GM23338 (cell line): ENCODE measurements around the gene SS18.

ENCODE experiments used
- CREB1 ChIP-seq: fragments of 250-450 bp; sonication (Bioruptor Pico); IDR thresholded peaks from 2 replicates; pipeline ENCODE4 v1.5.0; 2020; ENCODE audit warnings: low read depth, mild to moderate bottlenecking, moderate library complexity
- CTCF ChIP-seq, 2 experiments: fragments of 200-600 bp in 1 of 2; sonication (generic) in 1 of 2; conservative IDR thresholded peaks; 2 replicates each; pipeline versions ENCODE4 v1.5.1 to v1.6.1; 2016 to 2017; ENCODE audit warnings: antibody characterized with exemption in 2 of 2, low read depth in 2 of 2, mild to moderate bottlenecking in 2 of 2, moderate library complexity in 1 of 2
- EZH2 ChIP-seq: fragments of 200-600 bp; sonication (generic); IDR thresholded peaks from one replicate; pipeline ENCODE4 v1.8.0; 2017; ENCODE audit warnings: antibody characterized with exemption, mild to moderate bottlenecking, low read depth; ENCODE audit not compliant: unreplicated experiment
- EZH2phosphoT487 ChIP-seq: fragments of 200-600 bp; sonication (generic); IDR thresholded peaks from one replicate; pipeline ENCODE4 v1.8.1; 2018; ENCODE audit warnings: antibody characterized with exemption; ENCODE audit not compliant: unreplicated experiment
- JUNB ChIP-seq: IDR thresholded peaks from one replicate; pipeline ENCODE4 v1.6.1; 2016; ENCODE audit warnings: antibody characterized with exemption; ENCODE audit not compliant: unreplicated experiment
- NANOG ChIP-seq: IDR thresholded peaks from 2 replicates; pipeline ENCODE4 v1.6.1; 2016; ENCODE audit warnings: antibody characterized with exemption, borderline replicate concordance
- POLR2AphosphoS5 ChIP-seq: IDR thresholded peaks from 2 replicates; pipeline ENCODE4 v1.6.1; 2016; ENCODE audit warnings: antibody characterized with exemption, low read depth
- ZNF331 ChIP-seq: fragments of 250-450 bp; sonication (Bioruptor Pico); IDR thresholded peaks from 2 replicates; pipeline ENCODE4 v1.5.0; 2020; ENCODE audit warnings: low read depth, mild to moderate bottlenecking, moderate library complexity
- ZNF462 ChIP-seq: fragments of 250-450 bp; sonication (Bioruptor Pico); IDR thresholded peaks from 2 replicates; pipeline ENCODE4 v1.5.0; 2020; ENCODE audit warnings: mild to moderate bottlenecking, moderate library complexity

GRCh38 chr18:26082475-26082874 is 7.9 kb downstream of the SS18 start:
- no peak for TF ChIP-seq CTCF (conservative IDR thresholded peaks at IDR 0.05; ENCODE audit: low read depth in 2 of 2)
- TF ChIP-seq JUNB: no peak
- TF ChIP-seq NANOG: no peak
- TF ChIP-seq ZNF462 (CRISPR knock-in tag): no peak
- TF ChIP-seq EZH2: no peak
- no peak for TF ChIP-seq POLR2AphosphoS5
- TF ChIP-seq ZNF331 (CRISPR knock-in tag): no peak
- no peak for TF ChIP-seq EZH2phosphoT487
- TF ChIP-seq CREB1: no peak
